Activated CD8-positive, alpha-beta T cell treated with anti-CD3 and anti-CD28 coated beads for 36 hours (primary cell): Measurements from ENCODE around the gene ICAM2. TPM values are rescaled to one million over a fixed set of nuclear protein-coding genes. Genes with fewer than 3 reads are reported as not detected.

Experiments used
- ATAC-seq: fragments of 200-7000 bp; cut with Tn5 transposase; one replicate; pipeline ENCODE4 v1.10.0; 2021; ENCODE audit warnings: mild to moderate bottlenecking, moderate library complexity
- CTCF ChIA-PET: fragments of 350-600 bp; sonication (Branson Sonifier 250); formaldehyde crosslinking; loops from one replicate; lab custom pipeline; 2021; ENCODE audit warnings: antibody characterized with exemption; lab: Charles Lee
- POLR2A ChIA-PET: fragments of 350-600 bp; sonication (Branson Sonifier 250); formaldehyde crosslinking; loops from one replicate; lab custom pipeline; 2021; ENCODE audit warnings: antibody characterized with exemption; lab: Charles Lee
- DNase-seq: peaks from one replicate; pipeline ENCODE4 v3.0.0-alpha.2; 2020
- H3K27ac Mint-ChIP-seq: one replicate; pipeline ENCODE4 v1.8.0; 2021; ENCODE audit warnings: mild to moderate bottlenecking, mixed read lengths
- H3K27me3 Mint-ChIP-seq: one replicate; pipeline ENCODE4 v1.8.0; 2021; ENCODE audit warnings: mixed read lengths
- H3K36me3 Mint-ChIP-seq: one replicate; pipeline ENCODE4 v1.8.0; 2021; ENCODE audit warnings: low read depth, mixed read lengths
- H3K4me1 Mint-ChIP-seq: one replicate; pipeline ENCODE4 v1.8.0; 2021; ENCODE audit warnings: low read depth, mixed read lengths
- H3K4me3 Mint-ChIP-seq: one replicate; pipeline ENCODE4 v1.8.0; 2021; ENCODE audit warnings: mild to moderate bottlenecking, moderate library complexity, mixed read lengths
- H3K9me3 Mint-ChIP-seq: one replicate; pipeline ENCODE4 v1.8.0; 2021; ENCODE audit warnings: mixed read lengths
- intact Hi-C: fragments of 100-400 bp; cut with micrococcal nuclease; formaldehyde crosslinking; loops from one replicate; pipeline ENCODE4 v1.10.0; 2022
- total RNA-seq, 2 experiments: library from RNA; stranded (reverse); gene quantifications; one replicate each; pipeline ENCODE4 v1.2.3, GENCODE V29; 2021
- TF ChIP-seq, protein P1 (sequence below): fragments of 200-600 bp; IDR thresholded peaks from one replicate; pipeline ENCODE4 v1.8.0; 2022; ENCODE audit warnings: antibody characterized with exemption, mild to moderate bottlenecking

Gene ICAM2
- total RNA-seq, 2 experiments from 2014 or later = 53.3 to 53.7 TPM

DNA sequence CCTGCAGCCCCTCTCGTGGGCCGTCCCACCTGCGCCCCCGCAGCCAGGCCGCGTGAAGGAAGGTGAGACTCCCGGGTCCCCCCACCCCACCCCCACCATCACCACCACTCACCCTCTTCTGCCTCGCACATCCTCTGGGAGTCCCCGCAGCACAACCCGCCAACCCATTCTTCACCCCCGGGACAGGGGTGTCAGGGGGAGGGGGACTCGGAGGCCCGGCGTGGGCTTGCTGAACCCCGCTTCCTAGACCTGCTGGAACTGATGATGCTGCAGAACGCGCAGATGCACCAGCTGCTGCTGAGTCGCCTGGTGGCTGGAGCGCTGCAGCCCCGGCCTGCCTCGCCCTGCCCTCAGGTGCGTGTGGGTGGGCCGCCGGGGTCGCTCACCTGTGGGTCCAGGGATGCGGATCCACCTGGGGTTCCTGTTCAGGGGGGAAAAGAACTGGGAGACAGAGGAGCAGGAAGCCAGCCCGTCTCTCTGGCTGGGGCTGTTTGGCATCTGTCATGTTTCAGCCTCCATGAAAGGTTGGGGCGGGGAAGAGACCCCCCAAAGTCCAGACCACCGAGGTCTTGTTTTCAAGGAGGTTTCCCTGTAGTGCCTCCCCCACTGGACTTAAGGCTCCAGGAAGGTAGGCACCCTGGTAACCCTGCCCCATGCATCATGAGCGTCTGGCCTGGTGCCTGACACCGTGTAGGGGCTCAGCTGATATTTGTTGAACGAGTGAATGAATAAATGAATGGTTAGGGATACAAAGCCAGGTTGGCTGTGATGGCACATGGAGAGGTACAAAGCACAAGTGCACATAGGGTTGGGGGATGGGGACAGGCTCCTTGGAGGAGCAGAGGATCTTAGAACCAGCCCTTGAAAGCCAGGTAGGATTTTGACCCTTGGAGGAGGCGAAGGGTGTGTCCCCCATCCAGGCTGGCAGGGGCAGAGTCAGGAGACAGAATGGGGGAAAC is 21.4 kb downstream of the ICAM2 start:
- H3K4me3 Mint-ChIP-seq = peak overlapping the region; percentile 83
- POLR2A ChIA-PET = interaction anchor here (0.8 to 2.3 kb wide), 10 partner anchors 13 to 150 kb away, joined by 3 to 6 read pairs (median 3); partner anchors contain the start of gene ICAM2
- peaks cover 23% of the 10 kb centered on the region for H3K4me1 Mint-ChIP-seq
- no peak overlapping the region for H3K27ac Mint-ChIP-seq
- H3K9me3 Mint-ChIP-seq = no peaks in the 10 kb centered on the region
- DNase-seq = peak; percentile 55
- intact Hi-C loops = no loop called here
- peak; percentile 54 for ATAC-seq
- H3K27me3 Mint-ChIP-seq = no peaks in the 10 kb centered on the region
- TF ChIP-seq, protein P1, sequence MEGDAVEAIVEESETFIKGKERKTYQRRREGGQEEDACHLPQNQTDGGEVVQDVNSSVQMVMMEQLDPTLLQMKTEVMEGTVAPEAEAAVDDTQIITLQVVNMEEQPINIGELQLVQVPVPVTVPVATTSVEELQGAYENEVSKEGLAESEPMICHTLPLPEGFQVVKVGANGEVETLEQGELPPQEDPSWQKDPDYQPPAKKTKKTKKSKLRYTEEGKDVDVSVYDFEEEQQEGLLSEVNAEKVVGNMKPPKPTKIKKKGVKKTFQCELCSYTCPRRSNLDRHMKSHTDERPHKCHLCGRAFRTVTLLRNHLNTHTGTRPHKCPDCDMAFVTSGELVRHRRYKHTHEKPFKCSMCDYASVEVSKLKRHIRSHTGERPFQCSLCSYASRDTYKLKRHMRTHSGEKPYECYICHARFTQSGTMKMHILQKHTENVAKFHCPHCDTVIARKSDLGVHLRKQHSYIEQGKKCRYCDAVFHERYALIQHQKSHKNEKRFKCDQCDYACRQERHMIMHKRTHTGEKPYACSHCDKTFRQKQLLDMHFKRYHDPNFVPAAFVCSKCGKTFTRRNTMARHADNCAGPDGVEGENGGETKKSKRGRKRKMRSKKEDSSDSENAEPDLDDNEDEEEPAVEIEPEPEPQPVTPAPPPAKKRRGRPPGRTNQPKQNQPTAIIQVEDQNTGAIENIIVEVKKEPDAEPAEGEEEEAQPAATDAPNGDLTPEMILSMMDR = no peak
- CTCF ChIA-PET = interaction anchor here (0.9 to 2.5 kb wide), 10 partner anchors 8 to 87 kb away, joined by 3 to 9 read pairs (median 6); no protein-coding TSS in a partner anchor
- peaks cover 5% of the 10 kb centered on the region for H3K36me3 Mint-ChIP-seq

DNA sequence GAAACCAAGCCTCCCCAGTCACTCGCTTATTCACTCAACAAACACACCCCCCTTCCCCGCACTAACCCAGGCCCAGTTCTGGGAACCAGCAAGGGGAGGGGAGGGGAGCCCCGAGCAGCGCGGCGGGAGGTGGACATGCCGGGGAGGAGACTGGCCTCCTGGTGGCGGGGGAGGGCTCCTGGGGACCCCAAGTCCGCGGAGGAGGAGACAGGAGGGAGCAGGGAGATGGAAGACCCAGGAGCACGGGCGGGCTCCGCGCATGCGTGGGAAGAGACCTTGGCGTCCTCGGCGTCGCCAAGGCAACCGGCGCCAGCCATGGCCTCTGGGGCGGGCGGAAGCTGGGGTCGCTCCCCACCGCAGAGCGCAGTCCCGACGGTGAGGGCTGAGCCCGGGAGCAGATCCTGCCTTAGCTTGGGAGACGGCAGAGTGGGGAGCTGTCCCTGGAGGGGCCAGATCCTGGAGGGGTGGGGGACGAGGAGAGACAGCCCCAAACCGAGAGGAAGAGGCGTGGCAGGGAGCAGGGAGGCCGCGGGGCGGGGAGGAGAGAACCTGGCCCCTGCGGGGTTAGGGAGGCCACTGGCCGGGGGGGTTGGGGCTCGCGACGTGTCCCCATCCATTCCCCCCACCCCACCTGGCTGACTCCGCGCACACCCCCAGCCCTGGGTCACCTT is 22.2 kb downstream of the ICAM2 start, which contains the start of gene PRR29:
TSS of gene PRR29 (plus strand) at position 302 of the 671 bp plus-strand sequence. CDS start at position 316, 14 bp downstream.
- Mint-ChIP-seq H3K27me3 (no peaks in the 10 kb centered on the region), H3K4me1 (peaks cover 29% of the 10 kb centered on the region), H3K27ac (peak within 1 kb of the TSS; percentile 67), H3K36me3 (no peaks in the 10 kb centered on the region), H3K9me3 (no peaks in the 10 kb centered on the region), H3K4me3 (peak within 1 kb of the TSS; percentile 83)
- POLR2A ChIA-PET = interaction anchor here (0.8 to 2.3 kb wide), 8 partner anchors 13 to 149 kb away, joined by 3 to 6 read pairs (median 3); partner anchors contain the start of gene ICAM2
- TF ChIP-seq, protein P1 = no peak
- CTCF ChIA-PET = interaction anchor here (1.3 to 2.5 kb wide), 5 partner anchors 19 to 79 kb away, joined by 6 to 9 read pairs (median 6); no protein-coding TSS in a partner anchor
- ATAC-seq = peak; percentile 73
- intact Hi-C loops = no loop called here
- peak; percentile 80 for DNase-seq

DNA sequence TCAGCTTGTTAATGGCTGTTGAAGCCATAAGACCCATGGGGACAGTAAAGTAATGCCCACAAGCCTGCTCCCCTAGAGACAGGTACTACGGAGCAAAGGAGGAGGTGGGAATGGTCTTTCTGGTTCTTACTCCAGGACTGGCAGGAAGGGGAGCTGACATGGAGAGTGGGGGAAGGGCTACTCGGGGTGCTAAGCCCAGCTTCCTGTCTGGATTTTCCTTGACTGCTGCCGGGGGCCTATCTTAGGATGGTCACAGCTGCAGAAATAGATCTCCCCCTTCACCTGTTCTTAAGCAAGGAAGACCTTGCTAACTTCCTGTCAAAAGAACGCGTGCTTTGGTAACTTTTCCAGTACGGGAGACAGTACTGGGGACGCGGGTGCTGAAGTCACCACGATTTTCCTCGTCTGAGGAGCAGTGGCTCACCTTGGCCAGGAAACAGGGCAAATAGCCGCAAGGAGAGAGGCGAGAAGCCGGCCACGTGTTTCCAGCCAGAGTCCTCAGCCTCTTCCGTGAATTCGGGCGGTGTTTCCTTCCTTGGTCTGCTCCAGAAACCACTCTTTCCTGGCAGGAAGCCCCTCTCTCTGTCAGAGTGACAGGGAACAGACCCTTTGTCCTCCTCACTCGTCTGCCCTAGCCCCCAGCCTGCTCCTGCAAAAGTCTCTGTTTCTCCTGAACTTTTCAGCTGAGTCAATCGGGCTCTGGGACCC is 22.9 kb downstream of the ICAM2 start:
- no peaks in the 10 kb centered on the region for H3K27me3 Mint-ChIP-seq
- TF ChIP-seq, protein P1 = no peak
- H3K4me3 Mint-ChIP-seq = peak overlapping the region; percentile 83
- DNase-seq = no peak
- ATAC-seq = no peak
- peaks cover 33% of the 10 kb centered on the region for H3K4me1 Mint-ChIP-seq
- H3K9me3 Mint-ChIP-seq = no peaks in the 10 kb centered on the region
- ChIA-PET CTCF (interaction anchor here (0.9 to 2.5 kb wide), 8 partner anchors 19 to 138 kb away, joined by 3 to 9 read pairs (median 6); no protein-coding TSS in a partner anchor), POLR2A (interaction anchor here (0.8 to 2.3 kb wide), 8 partner anchors 12 to 149 kb away, joined by 3 to 6 read pairs (median 3); partner anchors contain the start of gene ICAM2)
- no peak overlapping the region for H3K27ac Mint-ChIP-seq
- intact Hi-C loops = no loop called here
- no peaks in the 10 kb centered on the region for H3K36me3 Mint-ChIP-seq

DNA sequence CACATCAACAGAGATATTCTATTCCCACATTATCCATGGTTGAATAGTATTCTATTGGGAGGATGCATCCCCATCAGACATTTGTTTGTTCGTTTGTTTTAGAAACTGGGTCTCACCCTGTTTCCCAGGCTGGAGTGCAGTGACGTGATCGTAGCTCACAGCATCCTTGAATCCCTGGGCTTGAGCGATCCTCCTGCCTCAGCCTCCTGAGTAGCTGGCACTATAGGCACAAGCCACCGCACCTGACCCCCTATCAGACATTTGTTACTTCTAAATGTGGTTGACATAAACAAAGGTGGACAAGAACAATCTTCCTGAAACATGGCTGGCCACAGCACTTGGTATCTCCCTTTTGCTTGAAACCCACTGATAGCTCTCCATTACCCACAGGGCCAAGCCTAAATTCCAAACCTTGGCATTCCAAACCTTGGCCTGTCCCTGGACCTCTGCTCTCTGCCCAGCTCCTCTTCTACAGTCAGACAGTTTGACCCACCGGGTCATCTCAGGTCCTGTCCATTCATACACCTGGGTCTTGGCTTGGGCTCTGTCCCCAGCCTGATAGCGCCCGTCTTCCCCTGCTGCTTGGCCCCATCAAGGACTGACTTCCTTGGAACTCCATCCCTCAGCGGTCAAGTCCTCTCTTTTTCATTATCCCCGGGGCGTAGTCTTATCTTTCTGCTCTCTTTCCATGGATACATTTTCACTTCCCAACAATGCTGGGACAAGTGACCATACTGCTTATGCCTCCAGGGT is 23.8 kb downstream of the ICAM2 start:
- TF ChIP-seq, protein P1 = no peak
- H3K9me3 Mint-ChIP-seq = no peaks in the 10 kb centered on the region
- intact Hi-C loops = no loop called here
- ATAC-seq (no peak), DNase-seq (no peak)
- H3K36me3 Mint-ChIP-seq = no peaks in the 10 kb centered on the region
- ChIA-PET POLR2A (interaction anchor here (2.3 kb wide), 1 partner anchor 20 kb away, joined by 6 read pairs; no protein-coding TSS in a partner anchor), CTCF (interaction anchor here (0.9 to 2.5 kb wide), 5 partner anchors 20 to 137 kb away, joined by 3 to 8 read pairs (median 4); no protein-coding TSS in a partner anchor)
- H3K4me1 Mint-ChIP-seq = peaks cover 34% of the 10 kb centered on the region
- H3K27me3 Mint-ChIP-seq = no peaks in the 10 kb centered on the region
- no peak overlapping the region for H3K27ac Mint-ChIP-seq
- no peak overlapping the region for H3K4me3 Mint-ChIP-seq
